H1 (cell line): ENCODE measurements around the gene P3H2. TPM values are rescaled to one million over a fixed set of nuclear protein-coding genes. Genes with fewer than 3 reads are reported as not detected.

Source experiments
- CTCF ChIA-PET: fragments of 300-600 bp; sonication (Branson Sonifier 250); formaldehyde crosslinking; loops from one replicate; lab custom pipeline; 2021; ENCODE audit not compliant: partially characterized antibody; lab: Charles Lee
- POLR2A ChIA-PET: fragments of 300-600 bp; sonication (Branson Sonifier 250); formaldehyde crosslinking; loops from one replicate; lab custom pipeline; 2021; ENCODE audit warnings: inconsistent platforms; ENCODE audit not compliant: partially characterized antibody; lab: Charles Lee
- DNase-seq, 2 experiments: peaks; one replicate each; pipeline versions ENCODE4 v3.0.0 to v3.0.0-alpha.2; 2010 to 2022; ENCODE audit warnings: low spot score in 2 of 2, low read depth in 1 of 2, mixed read lengths in 1 of 2
- FAIRE-seq: peaks from 2 replicates; lab custom pipeline; 2011; peaks lifted over from hg19 to GRCh38; lab: Jason Lieb, UNC
- H2AFZ ChIP-seq: 2 replicates; pipeline ENCODE4 v1.8.1; 2012; ENCODE audit warnings: low read length, inconsistent platforms
- H2AK5ac ChIP-seq: 2 replicates; pipeline ENCODE4 v1.6.1; 2013; ENCODE audit warnings: low read depth, low read length
- H2BK120ac ChIP-seq: replicated peaks from 2 replicates; pipeline ENCODE3; 2013; ENCODE audit warnings: low read depth, low read length, inconsistent platforms
- H2BK12ac ChIP-seq: 2 replicates; pipeline ENCODE4 v1.6.1; 2013; ENCODE audit warnings: low read depth, low read length
- H2BK15ac ChIP-seq: 2 replicates; pipeline ENCODE4 v1.6.1; 2013; ENCODE audit warnings: low read length
- H2BK20ac ChIP-seq: 2 replicates; pipeline ENCODE4 v1.6.1; 2013; ENCODE audit warnings: low read length
- H2BK5ac ChIP-seq: 2 replicates; pipeline ENCODE4 v1.6.1; 2013; ENCODE audit warnings: low read depth, low read length
- H3K14ac ChIP-seq: 2 replicates; pipeline ENCODE4 v1.6.1; 2013; ENCODE audit warnings: inconsistent platforms; ENCODE audit not compliant: insufficient read length
- H3K18ac ChIP-seq: 2 replicates; pipeline ENCODE4 v1.6.1; 2013; ENCODE audit warnings: low read length; ENCODE audit errors: extremely low read depth
- H3K23ac ChIP-seq: 2 replicates; pipeline ENCODE4 v1.6.1; 2013; ENCODE audit warnings: inconsistent platforms; ENCODE audit not compliant: insufficient read length
- H3K23me2 ChIP-seq: 2 replicates; pipeline ENCODE4 v1.6.1; 2013; ENCODE audit warnings: low read depth, low read length
- H3K27ac ChIP-seq: 2 replicates; pipeline ENCODE4 v1.6.1; 2011; ENCODE audit warnings: low read depth, low read length, inconsistent platforms
- H3K27me3 ChIP-seq, 4 experiments: replicated peaks in 1 of 4; 1 replicate in 1 of 4; 2 replicates in 3 of 4; pipeline versions ENCODE4 v1.6.1 to v1.8.1; 2011 to 2013; ENCODE audit warnings: low read length in 3 of 4, mild to moderate bottlenecking in 3 of 4, inconsistent platforms in 2 of 4, mixed read lengths in 2 of 4, moderate library complexity in 1 of 4; ENCODE audit not compliant: control insufficient read depth in 3 of 4, insufficient read depth in 3 of 4; ENCODE audit errors: extremely low read depth in 1 of 4
- H3K36me3 ChIP-seq, 4 experiments: 2 replicates each; pipeline versions ENCODE4 v1.6.1 to v1.8.1; 2011 to 2013; ENCODE audit warnings: mild to moderate bottlenecking in 4 of 4, low read length in 3 of 4, moderate library complexity in 2 of 4, control low read depth in 1 of 4, inconsistent platforms in 1 of 4; ENCODE audit not compliant: insufficient read depth in 4 of 4, control insufficient read depth in 2 of 4
- H3K4ac ChIP-seq: replicated peaks from 2 replicates; pipeline ENCODE3; 2013; ENCODE audit warnings: low read length, low read depth, mixed read lengths, inconsistent platforms; ENCODE audit not compliant: insufficient read length
- H3K4me1 ChIP-seq, 4 experiments: replicated peaks in 1 of 4; 1 replicate in 1 of 4; 2 replicates in 3 of 4; pipeline versions ENCODE4 v1.6.1 to v1.8.1; 2011 to 2013; ENCODE audit warnings: low read length in 3 of 4, inconsistent platforms in 2 of 4, mixed read lengths in 1 of 4; ENCODE audit not compliant: insufficient read depth in 4 of 4, control insufficient read depth in 3 of 4
- H3K4me2 ChIP-seq, 2 experiments: 2 replicates each; pipeline versions ENCODE4 v1.6.1 to v1.8.1; 2011 to 2013; ENCODE audit warnings: low read depth in 2 of 2, low read length in 2 of 2, control low read depth in 1 of 2, inconsistent platforms in 1 of 2, mild to moderate bottlenecking in 1 of 2; ENCODE audit not compliant: insufficient read depth in 1 of 2
- H3K4me3 ChIP-seq, 4 experiments: fragments of 200-600, 300-600 bp in 1 of 4; sonication (generic), shearing (Covaris generic), sonication (Bioruptor Twin) in 1 of 4; 2 replicates each; pipeline versions ENCODE4 v1.5.1 to v1.8.1; 2011 to 2016; ENCODE audit warnings: low read length in 4 of 4, low read depth in 3 of 4, control low read depth in 2 of 4, inconsistent platforms in 2 of 4, mild to moderate bottlenecking in 2 of 4, mixed read lengths in 1 of 4, moderate library complexity in 1 of 4; ENCODE audit not compliant: insufficient read depth in 2 of 4; ENCODE audit errors: extremely low read depth in 1 of 4
- H3K56ac ChIP-seq: replicated peaks from 2 replicates; pipeline ENCODE3; 2013; ENCODE audit warnings: low read depth, mild to moderate bottlenecking, mixed read lengths, low read length, inconsistent platforms; ENCODE audit not compliant: insufficient read length
- H3K79me1 ChIP-seq: 2 replicates; pipeline ENCODE4 v1.6.1; 2013; ENCODE audit warnings: low read depth, low read length, control low read depth
- H3K79me2 ChIP-seq, 2 experiments: 2 replicates each; pipeline versions ENCODE4 v1.6.1 to v1.8.1; 2012 to 2013; ENCODE audit warnings: low read length in 2 of 2, mild to moderate bottlenecking in 2 of 2, inconsistent platforms in 1 of 2; ENCODE audit not compliant: insufficient read depth in 2 of 2, control insufficient read depth in 1 of 2
- H3K9ac ChIP-seq, 4 experiments: replicated peaks in 1 of 4; 1 replicate in 1 of 4; 2 replicates in 3 of 4; pipeline versions ENCODE4 v1.6.1 to v1.8.1; 2011 to 2013; ENCODE audit warnings: low read depth in 3 of 4, low read length in 3 of 4, control low read depth in 2 of 4, mild to moderate bottlenecking in 2 of 4, moderate library complexity in 2 of 4, inconsistent platforms in 1 of 4; ENCODE audit errors: extremely low read depth in 1 of 4
- H3K9me3 ChIP-seq, 2 experiments: 2 replicates each; pipeline versions ENCODE4 v1.6.1 to v1.8.1; 2012 to 2013; ENCODE audit warnings: mild to moderate bottlenecking in 2 of 2, moderate library complexity in 2 of 2, control low read depth in 1 of 2, inconsistent platforms in 1 of 2, low read depth in 1 of 2, low read length in 1 of 2, mixed read lengths in 1 of 2; ENCODE audit not compliant: insufficient read depth in 2 of 2
- H4K20me1 ChIP-seq, 2 experiments: replicated peaks in 1 of 2; 2 replicates each; pipeline versions ENCODE3 to v1.8.1; 2011 to 2013; ENCODE audit warnings: inconsistent platforms in 2 of 2, low read length in 2 of 2, mild to moderate bottlenecking in 1 of 2; ENCODE audit not compliant: insufficient read depth in 2 of 2, control insufficient read depth in 1 of 2
- H4K5ac ChIP-seq: 2 replicates; pipeline ENCODE4 v1.6.1; 2013; ENCODE audit warnings: low read length, low read depth, mixed read lengths, inconsistent platforms; ENCODE audit not compliant: insufficient read length
- H4K8ac ChIP-seq: 2 replicates; pipeline ENCODE4 v1.8.0; 2013; ENCODE audit warnings: mild to moderate bottlenecking, moderate library complexity, low read length, inconsistent platforms; ENCODE audit not compliant: insufficient read depth; ENCODE audit errors: extremely low read depth
- H4K91ac ChIP-seq: replicated peaks from 2 replicates; pipeline ENCODE3; 2013; ENCODE audit warnings: low read length, mixed read lengths, inconsistent platforms; ENCODE audit not compliant: insufficient read length
- CHD2 ChIP-seq: IDR thresholded peaks from 2 replicates; pipeline ENCODE4 v1.6.1; 2012; ENCODE audit warnings: low read length, improper control_type of control experiment
- JUND ChIP-seq: IDR thresholded peaks from 2 replicates; pipeline ENCODE4 v1.6.1; 2011; ENCODE audit warnings: mild to moderate bottlenecking, improper control_type of control experiment, low read length
- YY1 ChIP-seq: IDR thresholded peaks from 2 replicates; pipeline ENCODE4 v1.6.1; 2011; ENCODE audit warnings: low read depth, mild to moderate bottlenecking, low read length
- polyA plus RNA-seq, 7 experiments: library from polyadenylated mRNA; depleted of rRNA in 3 of 7; stranded (reverse) in 5 of 7; unstranded in 2 of 7; fragments of >200 nt in 5 of 7; fragments of 200-250 nt in 2 of 7; gene quantifications; 1 replicate in 5 of 7; 2 replicates in 1 of 7; 4 replicates in 1 of 7; pipeline versions ENCODE4 v1.2.1 to v1.2.3, GENCODE V29; 2011 to 2013; ENCODE audit warnings: missing spikeins in 2 of 7, mixed read lengths in 2 of 7
- total RNA-seq: library from RNA; stranded (reverse); fragmentation: NEBNext Ultra II Directional; extraction: Animal tissue kit (Norgen Biotek cat#: 25700); gene quantifications from 2 replicates; pipeline ENCODE4 v1.2.1, GENCODE V29; 2021

P3H2 gene
- total and polyA plus RNA-seq, 2 of the 8 experiments (the other 6 are each of a cell fraction or from before 2014, with no cell fraction given): 40.5 to 60.4 TPM

DNA sequence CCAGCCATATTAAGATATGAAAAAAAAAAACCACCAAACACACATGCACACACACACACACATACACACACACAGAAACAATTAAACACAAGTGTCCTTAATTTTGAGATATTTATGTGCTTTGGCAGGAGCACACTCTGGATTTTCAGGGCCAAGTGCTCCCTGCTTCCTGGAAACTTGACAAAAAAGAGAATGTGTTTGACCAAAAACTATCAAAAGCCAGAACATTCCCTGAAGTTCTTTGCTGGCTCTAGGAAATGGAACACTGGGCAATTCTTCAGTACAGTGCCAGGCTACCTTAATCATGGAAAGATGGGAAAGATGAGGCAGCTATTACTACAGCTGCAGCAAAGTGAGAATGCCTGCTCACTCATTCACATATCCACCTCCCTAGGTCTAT, 44.6 kb downstream of the P3H2 start:
- Histone ChIP-seq H3K4me2 (no peak overlapping the region), H4K8ac (no peak overlapping the region), H3K23ac (no peak overlapping the region), H3K9ac (no peak overlapping the region), H2AK5ac (no peak overlapping the region), H2BK20ac (no peak overlapping the region), H3K56ac (no peak overlapping the region), H3K14ac (no peak overlapping the region), H2BK5ac (no peak overlapping the region), H2BK120ac (no peak overlapping the region), H2BK12ac (no peak overlapping the region), H3K4ac (no peak overlapping the region), H3K9me3 (no peaks in the 10 kb centered on the region), H3K4me3 (no peak overlapping the region), H3K27ac (no peak overlapping the region), H3K18ac (no peak overlapping the region), H3K36me3 (0 out of 8 replicates have a peak, but pooled peaks cover 0 to 4% (median 0%) of the 10 kb centered on the region in 4 experiments), H3K79me1 (no peaks in the 10 kb centered on the region), H2AFZ (no peak overlapping the region), H2BK15ac (no peak overlapping the region), H3K4me1 (peaks cover 0 to 4% (median 0%) of the 10 kb centered on the region in 4 experiments; a peak in 2 of 7 replicates), H3K79me2 (peaks cover 0 to 43% of the 10 kb centered on the region in 2 experiments; a peak in 2 of 4 replicates), H4K91ac (no peak overlapping the region), H3K27me3 (no peaks in the 10 kb centered on the region), H4K20me1 (peaks cover 2% of the 10 kb centered on the region in 2 experiments), H3K23me2 (no peaks in the 10 kb centered on the region), H4K5ac (no peak overlapping the region)
- CTCF ChIA-PET: interaction anchor here (0.6 to 0.7 kb wide), 2 partner anchors 9 to 29 kb away, joined by 3 read pairs; no protein-coding TSS in a partner anchor
- FAIRE-seq (no peak), DNase-seq (no peak)
- POLR2A ChIA-PET: no interaction called here
- no peak for TF ChIP-seq YY1
- no peak for TF ChIP-seq CHD2
- no peak for TF ChIP-seq JUND
